ACC112 (cell line): ENCODE measurements around the gene GJB1.
"Not testable (repeated sequence)": the region's sequence is repeated elsewhere in the genome, so short reads cannot be mapped to it uniquely, and the experiment has no call there.

Experiments
- H2AFZ ChIP-seq: fragments of 200-600 bp; sonication (generic); one replicate; pipeline ENCODE4 v1.6.0; 2017; ENCODE audit warnings: antibody characterized with exemption, low read length; ENCODE audit not compliant: unreplicated experiment
- H3K27ac ChIP-seq: fragments of 200-600 bp; sonication (generic); 2 replicates; pipeline ENCODE4 v1.5.1; 2014; ENCODE audit warnings: low read depth, mild to moderate bottlenecking, antibody characterized with exemption, low read length, moderate library complexity
- H3K27me3 ChIP-seq: fragments of 200-600 bp; sonication (generic); 2 replicates; pipeline ENCODE4 v1.6.1; 2014; ENCODE audit warnings: mild to moderate bottlenecking, antibody characterized with exemption, low read length, moderate library complexity, mixed read lengths; ENCODE audit not compliant: insufficient read depth
- H3K36me3 ChIP-seq: fragments of 200-600 bp; sonication (generic); 2 replicates; pipeline ENCODE4 v1.6.1; 2016; ENCODE audit warnings: mild to moderate bottlenecking, antibody characterized with exemption, low read length, moderate library complexity, mixed read lengths; ENCODE audit not compliant: insufficient read depth
- H3K4me1 ChIP-seq: fragments of 200-600 bp; sonication (generic); one replicate; pipeline ENCODE4 v1.6.1; 2016; ENCODE audit warnings: low read length, mixed read lengths; ENCODE audit not compliant: insufficient read depth, unreplicated experiment, control insufficient read depth
- H3K4me3 ChIP-seq: fragments of 200-600 bp; sonication (generic); 2 replicates; pipeline ENCODE4 v1.5.1; 2014; ENCODE audit warnings: mild to moderate bottlenecking, low read depth, low read length
- H3K79me2 ChIP-seq: fragments of 200-600 bp; sonication (generic); one replicate; pipeline ENCODE4 v1.6.0; 2016; ENCODE audit warnings: low read length; ENCODE audit not compliant: control insufficient read depth, unreplicated experiment, insufficient read depth

The GJB1 gene

GRCh38 chrX:71222929-71223328, at the start of gene GJB1:
TSS of gene GJB1 (plus strand) at chrX:71223224. CDS start at chrX:71223708, 484 bp downstream.
- peaks cover 3% of the 10 kb centered on the region; the same call in 1 of the 2 replicates for H3K27me3 ChIP-seq
- no peaks in the 10 kb centered on the region for H3K4me1 ChIP-seq

GRCh38 chrX:71173440-71173839, 49.6 kb upstream of the GJB1 start:
- H3K4me3 ChIP-seq = no peak overlapping the region
- H3K36me3 ChIP-seq = no peaks in the 10 kb centered on the region
- H3K4me1 ChIP-seq = no peaks in the 10 kb centered on the region
- no peaks in the 10 kb centered on the region for H3K79me2 ChIP-seq
- H2AFZ ChIP-seq = no peak overlapping the region
- no peak overlapping the region for H3K27ac ChIP-seq
- no peaks in the 10 kb centered on the region for H3K27me3 ChIP-seq

More at GRCh38 chrX:71222929-71223328, at the start of gene GJB1:
- Histone ChIP-seq H3K79me2 (no peaks in the 10 kb centered on the region), H3K4me3 (no peak within 1 kb of the TSS), H3K27ac (no peak within 1 kb of the TSS), H2AFZ (no peak within 1 kb of the TSS), H3K36me3 (no peaks in the 10 kb centered on the region)

DNA sequence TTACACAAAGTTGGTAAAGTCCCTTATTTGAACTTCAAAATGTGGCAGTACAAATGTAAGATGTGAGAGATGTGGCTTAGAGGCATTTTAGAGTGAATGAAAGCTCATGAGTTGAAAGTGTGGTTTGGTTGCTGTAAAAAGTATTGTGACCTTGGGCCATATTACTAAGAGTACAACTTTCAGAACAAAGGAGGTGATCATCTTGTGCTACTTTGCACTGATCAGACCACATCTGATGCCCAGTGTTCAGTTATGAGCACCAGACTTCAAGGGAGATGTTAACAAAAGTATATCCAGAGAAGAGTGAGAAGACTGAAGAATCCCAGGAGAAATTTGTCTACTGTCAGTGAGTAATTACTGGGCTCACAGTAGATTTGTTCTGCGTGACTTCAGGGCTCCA, 48.2 kb upstream of the GJB1 start:
- Histone ChIP-seq H2AFZ (no peak overlapping the region), H3K79me2 (no peaks in the 10 kb centered on the region), H3K27me3 (no peaks in the 10 kb centered on the region), H3K4me1 (no peaks in the 10 kb centered on the region), H3K4me3 (no peak overlapping the region), H3K27ac (no peak overlapping the region), H3K36me3 (no peaks in the 10 kb centered on the region)

DNA sequence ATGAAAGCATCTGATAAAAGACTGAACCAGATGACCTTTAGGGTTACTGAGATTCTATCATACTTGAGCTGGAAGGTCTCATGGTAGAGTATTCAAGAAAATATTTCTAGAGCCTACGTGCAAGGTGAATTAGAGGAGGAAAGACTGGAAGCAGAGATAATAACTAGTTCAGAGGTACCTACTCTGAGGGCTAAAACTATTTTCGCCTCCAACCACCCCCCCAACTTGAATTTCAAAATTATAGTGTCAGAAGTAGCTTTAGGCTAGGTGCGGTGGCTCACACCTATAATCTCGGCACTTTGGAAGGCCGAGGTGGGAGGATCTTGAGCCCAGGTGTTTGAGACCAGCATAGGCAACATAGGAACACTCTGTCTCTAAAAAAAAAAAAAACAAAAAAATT, 47.5 kb upstream of the GJB1 start:
- Histone ChIP-seq H3K36me3 (no peaks in the 10 kb centered on the region), H3K79me2 (no peaks in the 10 kb centered on the region), H3K4me3 (no peak overlapping the region), H3K4me1 (no peaks in the 10 kb centered on the region), H3K27ac (no peak overlapping the region), H3K27me3 (no peaks in the 10 kb centered on the region), H2AFZ (no peak overlapping the region)

GRCh38 chrX:71177327-71177726, 45.7 kb upstream of the GJB1 start:
- H3K79me2 ChIP-seq = no peaks in the 10 kb centered on the region
- H3K27ac ChIP-seq = no peak overlapping the region
- no peak overlapping the region for H2AFZ ChIP-seq
- no peaks in the 10 kb centered on the region for H3K36me3 ChIP-seq
- no peak overlapping the region for H3K4me3 ChIP-seq
- no peaks in the 10 kb centered on the region for H3K4me1 ChIP-seq
- H3K27me3 ChIP-seq = no peaks in the 10 kb centered on the region

GRCh38 chrX:71178908-71179307, 44.1 kb upstream of the GJB1 start:
- Histone ChIP-seq H3K79me2 (no peaks in the 10 kb centered on the region), H2AFZ (no peak overlapping the region), H3K27me3 (no peaks in the 10 kb centered on the region), H3K36me3 (no peaks in the 10 kb centered on the region), H3K27ac (no peak overlapping the region), H3K4me3 (no peak overlapping the region), H3K4me1 (peaks cover 9% of the 10 kb centered on the region)

DNA sequence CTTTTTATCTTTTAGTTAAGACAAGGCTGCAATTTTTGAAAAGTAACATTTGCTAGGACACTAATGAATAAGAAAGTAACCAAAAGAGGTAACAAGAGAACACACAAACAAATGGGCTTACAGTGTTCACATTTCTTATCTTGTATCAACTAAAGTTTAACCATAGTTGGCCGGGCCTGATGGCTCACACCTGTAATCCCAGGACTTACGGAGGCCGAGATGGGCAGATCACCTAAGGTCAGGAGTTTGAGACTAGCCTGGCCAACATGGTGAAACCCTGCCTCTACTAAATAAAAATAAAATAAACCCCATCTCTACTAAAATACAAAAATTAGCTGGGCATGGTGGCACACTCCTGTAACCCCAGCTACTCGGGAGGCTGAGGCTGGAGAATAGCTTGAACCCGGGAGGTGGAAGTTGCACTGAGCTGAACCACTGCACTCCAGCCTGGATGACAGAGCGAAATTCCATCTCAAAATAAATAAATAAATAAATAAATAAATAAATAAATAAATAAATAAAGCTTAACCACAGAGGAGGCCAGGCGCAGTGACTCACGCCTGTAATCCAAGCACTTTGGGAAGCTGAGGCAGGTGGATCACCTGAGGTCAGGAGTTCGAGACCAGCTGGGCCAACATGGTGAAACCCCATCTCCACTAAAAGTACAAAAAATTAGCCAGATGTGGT, 42.3 kb upstream of the GJB1 start:
- not testable (repeated sequence) for H3K27me3 ChIP-seq, H3K4me1 ChIP-seq, H3K36me3 ChIP-seq, H3K4me3 ChIP-seq, H3K79me2 ChIP-seq, H2AFZ ChIP-seq, H3K27ac ChIP-seq

DNA sequence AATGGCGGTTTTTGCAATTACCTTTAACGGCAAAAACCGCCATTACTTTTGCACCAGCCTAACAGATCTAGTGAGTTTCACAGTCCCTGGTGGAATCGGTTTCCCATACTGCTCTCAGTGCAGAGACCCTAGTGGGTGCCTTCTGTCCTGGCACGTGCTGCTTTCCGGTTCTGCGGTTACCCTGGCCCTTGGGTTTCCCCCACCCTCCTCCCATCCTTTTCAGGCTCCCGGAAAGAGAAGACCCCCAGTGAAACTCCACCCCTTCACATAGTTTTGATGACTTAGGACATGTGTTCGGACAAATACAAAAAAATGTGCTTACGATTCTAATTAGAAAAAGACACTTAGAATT, 41.5 kb upstream of the GJB1 start:
- Histone ChIP-seq H3K36me3 (no peaks in the 10 kb centered on the region), H3K27ac (peak overlapping the region; percentile 89), H2AFZ (peak overlapping the region; percentile 53), H3K27me3 (no peaks in the 10 kb centered on the region), H3K79me2 (no peaks in the 10 kb centered on the region), H3K4me1 (peaks cover 9% of the 10 kb centered on the region), H3K4me3 (peak overlapping the region; percentile 82)

GRCh38 chrX:71181910-71182799, 40.9 kb upstream of the GJB1 start:
- Histone ChIP-seq H3K4me3 (peak overlapping the region; percentile 82), H3K27me3 (no peaks in the 10 kb centered on the region), H3K27ac (peak overlapping the region; percentile 89)

DNA sequence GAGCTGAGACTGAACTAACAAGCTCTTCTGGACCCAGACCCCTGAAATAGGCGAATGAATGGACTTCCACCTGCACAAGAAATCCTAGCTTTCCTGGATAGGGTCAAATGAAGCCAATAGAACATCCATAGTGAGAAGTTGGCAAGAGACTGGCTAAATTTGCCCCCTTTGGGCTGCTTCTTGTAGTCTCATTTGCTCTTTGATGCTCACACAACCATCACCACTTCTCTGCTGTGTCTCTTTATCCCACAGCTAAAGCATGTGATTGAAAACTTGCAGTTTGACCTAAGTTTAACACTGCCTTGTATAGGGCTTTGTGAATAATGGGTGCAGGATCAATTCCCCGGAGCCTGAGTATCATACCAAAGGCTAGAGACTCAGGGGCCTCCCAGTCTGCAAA, 40.2 kb upstream of the GJB1 start:
- Histone ChIP-seq H3K27ac (no peak overlapping the region), H3K4me3 (peak overlapping the region; percentile 82), H2AFZ (no peak overlapping the region), H3K36me3 (no peaks in the 10 kb centered on the region), H3K4me1 (peaks cover 9% of the 10 kb centered on the region), H3K79me2 (no peaks in the 10 kb centered on the region), H3K27me3 (no peaks in the 10 kb centered on the region)

More at GRCh38 chrX:71181910-71182799, 40.9 kb upstream of the GJB1 start:
- peaks cover 9% of the 10 kb centered on the region for H3K4me1 ChIP-seq
- no peaks in the 10 kb centered on the region for H3K79me2 ChIP-seq
- no peaks in the 10 kb centered on the region for H3K36me3 ChIP-seq
- H2AFZ ChIP-seq = peak overlapping the region; percentile 81

DNA sequence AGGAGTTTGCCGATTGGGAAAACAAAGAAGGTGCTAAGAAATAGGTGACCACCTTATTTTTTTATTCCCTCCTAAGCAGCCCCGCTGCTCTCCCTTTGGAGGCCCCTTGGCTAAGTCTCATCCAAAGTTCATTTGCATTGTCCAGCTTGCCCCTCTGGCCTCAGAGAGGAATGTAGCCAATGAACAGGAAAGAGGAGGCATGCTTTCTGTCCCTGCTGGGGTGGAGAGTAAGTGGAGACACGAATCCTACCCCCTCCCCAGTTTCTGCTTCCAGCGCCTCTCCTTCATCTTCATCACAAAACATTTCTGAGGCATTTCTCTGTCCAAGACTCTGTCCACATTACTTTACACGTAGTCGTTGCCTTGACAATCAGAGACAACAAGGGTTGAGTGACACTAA, 39.7 kb upstream of the GJB1 start:
- Histone ChIP-seq H3K4me1 (peaks cover 9% of the 10 kb centered on the region), H3K27me3 (no peaks in the 10 kb centered on the region), H3K36me3 (no peaks in the 10 kb centered on the region), H3K79me2 (no peaks in the 10 kb centered on the region), H3K27ac (no peak overlapping the region), H3K4me3 (no peak overlapping the region), H2AFZ (no peak overlapping the region)
